GM19467 (cell line): ENCODE data around the gene EPHB1.

Experiments used
- ATAC-seq: cut with Tn5 transposase; IDR thresholded peaks from one replicate; pipeline ENCODE4 v1.9.1; 2021; ENCODE audit warnings: mild to moderate bottlenecking, moderate library complexity; ENCODE audit not compliant: unreplicated experiment

Gene EPHB1

DNA sequence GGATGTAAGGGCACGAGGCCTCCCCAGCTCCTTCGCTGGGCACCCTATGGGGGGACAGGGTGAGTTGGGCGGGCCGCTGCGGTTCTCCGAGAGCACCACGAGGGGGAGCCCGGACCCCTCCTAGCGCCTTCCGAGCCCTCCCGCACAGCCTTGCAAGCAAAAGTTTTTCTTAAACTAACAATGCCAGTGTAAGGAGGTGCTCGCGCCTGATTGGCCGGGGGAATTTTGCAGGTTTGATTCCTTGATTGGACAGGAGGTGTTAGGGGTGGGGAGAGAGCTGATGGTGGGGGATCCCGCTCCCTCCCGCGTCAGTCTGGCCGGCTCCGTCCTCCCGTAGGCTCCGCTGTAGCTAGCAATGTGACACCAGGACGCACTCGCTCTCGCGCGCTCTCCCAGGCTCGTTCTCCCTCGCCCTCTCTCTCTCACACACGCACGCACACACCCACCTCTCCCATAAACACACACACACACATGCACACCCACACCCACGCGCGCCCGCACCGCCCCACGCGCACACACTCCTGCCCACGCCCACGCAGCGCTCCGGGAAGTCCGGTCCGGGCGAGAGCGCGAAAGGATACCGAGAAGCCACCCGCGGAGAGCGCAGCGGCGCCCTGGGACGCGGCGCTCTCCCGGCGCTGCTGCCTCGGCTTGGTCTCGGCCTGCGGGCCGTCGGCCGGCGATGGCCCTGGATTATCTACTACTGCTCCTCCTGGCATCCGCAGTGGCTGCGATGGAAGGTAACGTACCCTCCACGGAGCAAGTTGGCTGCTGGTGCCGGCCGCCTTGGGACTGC, at the start of gene EPHB1:
Gene EPHB1 (plus strand): TSS at position 311 of the 796 bp plus-strand sequence.
- peak; percentile 71 for ATAC-seq

DNA sequence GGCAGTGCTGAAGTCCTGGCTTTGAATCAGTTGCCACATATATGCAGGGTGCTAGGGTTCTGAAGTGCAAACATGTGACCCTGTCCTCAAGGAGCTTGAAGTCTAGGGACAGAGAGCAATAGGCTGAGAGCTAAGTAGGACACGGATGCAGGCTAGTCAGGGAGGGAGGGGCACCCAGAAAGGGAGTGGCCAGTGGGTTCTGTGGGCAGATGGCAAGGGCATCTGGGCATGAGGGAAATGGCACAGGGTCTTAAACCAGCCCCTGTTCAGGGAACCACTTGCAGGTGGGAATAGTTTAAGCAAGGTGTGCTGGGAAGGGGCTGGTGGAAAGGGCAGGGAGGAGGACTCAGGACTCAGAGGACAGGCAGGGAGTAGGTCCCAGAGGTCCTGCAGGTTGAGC, 46.4 kb upstream of the EPHB1 start:
- no peak for ATAC-seq

- ATAC-seq, result no peak
Observed at GRCh38 chr3:134749174-134749573, 45.9 kb upstream of the EPHB1 start.

- no peak for ATAC-seq
Observed at GRCh38 chr3:134749802-134750553, 45.1 kb upstream of the EPHB1 start.

DNA sequence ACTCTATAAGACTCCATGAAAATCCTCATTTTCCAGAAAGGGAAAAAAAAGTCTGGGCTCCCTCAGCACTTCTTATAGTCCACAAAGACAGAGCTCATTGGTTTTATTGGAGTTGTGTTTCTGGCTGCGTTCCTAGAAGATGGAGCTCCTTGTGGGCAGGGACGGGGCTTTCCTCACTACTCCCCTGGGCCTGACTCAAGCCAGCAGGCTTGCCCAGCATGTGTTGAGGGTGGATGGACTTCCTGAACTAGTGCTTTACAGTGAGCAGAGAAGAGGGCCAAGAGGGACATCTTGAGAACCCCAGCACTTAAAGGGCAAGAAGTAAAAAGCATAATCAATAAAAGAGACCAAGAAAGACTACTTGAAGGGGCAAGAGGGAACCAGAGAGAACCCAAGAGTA, 43.2 kb upstream of the EPHB1 start:
- no peak for ATAC-seq

GRCh38 chr3:134752761-134753461, 42.1 kb upstream of the EPHB1 start:
- no peak for ATAC-seq

- no peak for ATAC-seq
Observed at GRCh38 chr3:134753999-134754742, 40.9 kb upstream of the EPHB1 start.

GRCh38 chr3:134754768-134755559, 40.1 kb upstream of the EPHB1 start:
- ATAC-seq, result peak; percentile 69

- ATAC-seq, result no peak
Observed at GRCh38 chr3:134755821-134756220, 39.2 kb upstream of the EPHB1 start.

- ATAC-seq, result no peak
Observed at GRCh38 chr3:134757549-134758069, 37.5 kb upstream of the EPHB1 start.

GRCh38 chr3:134761213-134761612, 33.8 kb upstream of the EPHB1 start:
- no peak for ATAC-seq

DNA sequence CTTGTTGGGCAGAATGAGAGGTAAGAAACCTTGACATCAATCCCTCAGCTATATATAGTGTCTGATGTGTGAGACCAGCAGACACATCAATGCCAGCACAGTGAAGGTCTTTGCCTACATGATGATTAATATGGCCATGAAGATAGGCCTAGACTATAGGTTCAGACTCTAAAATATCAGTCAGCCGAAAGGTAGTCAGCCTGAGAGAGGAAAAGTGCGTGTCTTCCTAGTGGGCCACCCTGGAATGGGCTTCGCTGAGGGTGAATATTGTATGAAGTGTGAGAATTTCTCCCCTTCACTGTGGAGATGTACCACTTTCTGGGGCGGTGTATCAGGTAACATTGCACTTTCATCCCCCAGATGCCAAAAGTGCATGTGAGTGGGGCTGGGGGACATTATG, 33.0 kb upstream of the EPHB1 start:
- ATAC-seq, result no peak

DNA sequence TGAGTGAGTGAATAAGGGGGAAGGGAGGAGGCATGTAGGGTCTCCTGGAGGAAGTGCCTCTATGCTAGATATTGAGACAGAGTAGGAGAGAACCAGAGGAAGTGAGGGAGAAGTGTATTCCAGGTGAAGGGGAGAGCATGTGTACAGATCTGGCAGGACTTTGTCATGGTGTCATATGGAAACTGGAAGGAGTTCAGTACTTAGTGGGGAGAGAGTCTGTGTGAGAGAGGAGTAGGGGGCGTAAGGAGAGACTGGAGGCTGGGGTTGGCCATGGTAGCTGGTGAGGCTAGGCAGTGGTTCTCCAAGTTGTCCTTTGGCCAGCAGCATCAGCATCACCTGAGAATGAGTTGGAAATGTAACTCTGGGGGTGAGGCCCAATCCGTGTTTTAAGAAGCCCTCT, 29.6 kb upstream of the EPHB1 start:
- no peak for ATAC-seq

GRCh38 chr3:134766290-134766689, 28.8 kb upstream of the EPHB1 start:
- no peak for ATAC-seq

GRCh38 chr3:134768116-134768515, 26.9 kb upstream of the EPHB1 start:
- no peak for ATAC-seq

GRCh38 chr3:134768837-134769236, 26.2 kb upstream of the EPHB1 start:
- ATAC-seq, result no peak

DNA sequence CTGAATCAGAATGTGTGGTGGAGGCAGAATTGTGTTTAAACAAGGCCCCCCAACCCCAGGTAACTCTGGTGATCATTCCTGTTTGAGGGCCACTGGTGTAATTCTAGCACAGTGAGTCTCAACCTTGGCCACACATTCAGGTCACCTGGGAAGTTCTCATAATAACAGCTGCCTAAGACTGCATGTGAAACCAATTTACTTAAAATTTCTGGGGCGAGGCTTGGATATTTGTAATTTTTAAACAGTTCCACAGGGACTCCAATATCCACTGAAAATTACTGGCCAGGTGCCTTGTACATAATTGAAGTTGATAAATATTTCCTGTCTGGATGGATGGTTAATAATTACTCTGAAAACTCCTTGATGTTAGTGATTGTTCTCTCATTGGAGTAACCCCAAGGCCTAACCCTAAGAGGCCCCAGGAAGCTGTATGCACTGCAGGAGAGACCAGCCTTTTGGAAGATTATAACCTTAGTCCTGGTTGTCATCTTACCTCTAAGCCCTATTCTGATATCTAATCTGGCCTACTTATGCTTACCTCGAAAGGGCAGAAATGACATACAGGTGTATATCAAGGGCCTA, 25.7 kb upstream of the EPHB1 start:
- ATAC-seq, result no peak

- ATAC-seq, result no peak
Observed at GRCh38 chr3:134772011-134772410, 23.0 kb upstream of the EPHB1 start.

GRCh38 chr3:134772591-134772990, 22.5 kb upstream of the EPHB1 start:
- no peak for ATAC-seq

DNA sequence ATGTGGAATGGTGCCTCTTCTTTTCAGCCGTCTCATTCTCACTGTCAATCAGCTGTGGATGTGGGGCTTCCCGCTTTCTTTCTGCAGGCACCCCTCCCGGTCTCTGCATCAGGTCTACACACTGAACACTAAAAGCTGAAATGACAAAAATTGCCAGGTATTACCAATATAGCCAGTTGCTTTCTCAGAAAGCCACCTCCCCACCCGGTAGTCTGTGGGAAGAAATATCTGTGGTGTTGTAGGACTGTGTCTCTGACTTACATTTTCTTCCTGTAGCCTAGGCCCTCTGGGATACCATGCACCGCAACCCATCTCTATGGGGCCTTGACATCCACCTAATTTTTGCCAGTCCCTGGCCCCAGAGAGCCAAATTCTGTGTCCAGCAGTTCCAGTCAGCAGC, 19.2 kb upstream of the EPHB1 start:
- ATAC-seq, result no peak
